ENCODE data around the gene PPP3R2. TPM values are rescaled to one million over a fixed set of nuclear protein-coding genes. Genes with fewer than 3 reads are reported as not detected.
A peak's percentile ranks its signal among the peaks of the same experiment; 100 is the strongest.

PPP3R2 gene
- total and polyA plus RNA-seq, 3 donors from 2014 or later: 18.0 to 241 (median 22.8) TPM

DNA sequence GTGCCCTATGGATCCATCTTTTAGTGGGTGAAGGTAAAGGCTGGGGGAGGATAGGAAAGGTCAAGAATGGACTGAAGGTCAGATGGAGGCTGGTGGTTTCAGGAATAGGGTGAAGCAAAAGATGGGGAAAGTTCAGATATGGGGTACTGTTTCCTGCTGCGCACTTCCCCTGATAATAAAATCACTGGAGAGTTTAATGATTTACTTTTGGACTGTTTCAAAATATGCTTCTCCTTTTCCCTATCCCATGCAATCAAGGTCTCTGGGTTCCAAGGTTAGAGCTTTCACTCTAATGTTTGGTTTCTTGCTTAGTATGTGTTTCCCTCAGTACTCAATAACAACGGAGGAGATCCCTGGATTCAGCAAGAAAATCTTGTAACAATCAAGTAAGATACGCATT lies 10.8 kb upstream of the PPP3R2 start:
- Histone ChIP-seq H3K9me3 (no peaks in the 10 kb centered on the region), H3K4me3 (no peak overlapping the region), H3K27ac (no peak overlapping the region), H3K4me1 (no peaks in the 10 kb centered on the region), H3K27me3 (no peaks in the 10 kb centered on the region), H3K36me3 (ENCODE audit: low read depth, missing control alignments) (no peaks in the 10 kb centered on the region)
- TF ChIP-seq, protein P1, sequence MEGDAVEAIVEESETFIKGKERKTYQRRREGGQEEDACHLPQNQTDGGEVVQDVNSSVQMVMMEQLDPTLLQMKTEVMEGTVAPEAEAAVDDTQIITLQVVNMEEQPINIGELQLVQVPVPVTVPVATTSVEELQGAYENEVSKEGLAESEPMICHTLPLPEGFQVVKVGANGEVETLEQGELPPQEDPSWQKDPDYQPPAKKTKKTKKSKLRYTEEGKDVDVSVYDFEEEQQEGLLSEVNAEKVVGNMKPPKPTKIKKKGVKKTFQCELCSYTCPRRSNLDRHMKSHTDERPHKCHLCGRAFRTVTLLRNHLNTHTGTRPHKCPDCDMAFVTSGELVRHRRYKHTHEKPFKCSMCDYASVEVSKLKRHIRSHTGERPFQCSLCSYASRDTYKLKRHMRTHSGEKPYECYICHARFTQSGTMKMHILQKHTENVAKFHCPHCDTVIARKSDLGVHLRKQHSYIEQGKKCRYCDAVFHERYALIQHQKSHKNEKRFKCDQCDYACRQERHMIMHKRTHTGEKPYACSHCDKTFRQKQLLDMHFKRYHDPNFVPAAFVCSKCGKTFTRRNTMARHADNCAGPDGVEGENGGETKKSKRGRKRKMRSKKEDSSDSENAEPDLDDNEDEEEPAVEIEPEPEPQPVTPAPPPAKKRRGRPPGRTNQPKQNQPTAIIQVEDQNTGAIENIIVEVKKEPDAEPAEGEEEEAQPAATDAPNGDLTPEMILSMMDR (IDR thresholded peaks at IDR 0.05): no peak
- no peak for TF ChIP-seq POLR2A (IDR thresholded peaks at IDR 0.05)
- intact Hi-C loops (cut with DNase I; ENCODE audit: low total_unique reads): no loop called here
- 85 to 91% methylated on average over 3 of the region's 3 CpGs for WGBS, 2 donors
- no peak for DNase-seq

DNA sequence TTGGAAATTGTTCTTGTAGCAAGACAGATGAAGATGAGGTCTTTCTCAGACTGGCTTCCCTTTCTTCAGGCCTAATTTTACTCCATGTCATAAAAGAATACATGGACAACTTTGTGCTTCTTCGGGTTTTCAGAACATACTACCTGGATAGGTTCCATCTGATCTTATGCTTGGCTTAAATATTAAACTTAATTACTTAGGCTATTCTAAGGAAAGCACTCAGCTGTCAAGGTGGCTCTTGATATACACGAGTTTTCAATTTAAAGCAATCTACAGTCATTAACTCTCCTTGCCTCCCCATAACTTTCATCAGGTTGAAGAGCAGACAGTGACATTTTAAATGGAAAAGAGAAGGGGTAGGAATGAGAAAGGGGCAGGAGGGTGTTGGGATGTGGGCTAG lies 9.5 kb upstream of the PPP3R2 start:
- Histone ChIP-seq H3K27ac (no peak overlapping the region), H3K4me1 (no peaks in the 10 kb centered on the region), H3K36me3 (ENCODE audit: low read depth, missing control alignments) (no peaks in the 10 kb centered on the region), H3K9me3 (no peaks in the 10 kb centered on the region), H3K27me3 (no peaks in the 10 kb centered on the region), H3K4me3 (no peak overlapping the region)
- DNase-seq: no peak
- TF ChIP-seq POLR2A (IDR thresholded peaks at IDR 0.05): no peak
- TF ChIP-seq, protein P1 (IDR thresholded peaks at IDR 0.05): no peak
- intact Hi-C loops (cut with DNase I; ENCODE audit: low total_unique reads): no loop called here
- WGBS, 2 donors: 77 to 85% methylated on average over 2 of the region's 2 CpGs

GRCh38 chr9:101601904-101602765 lies 7.4 kb upstream of the PPP3R2 start:
- H3K27ac ChIP-seq: no peak overlapping the region
- 15 to 19% methylated on average over 11 of the region's 11 CpGs for WGBS, 2 donors
- H3K4me1 ChIP-seq: no peaks in the 10 kb centered on the region
- intact Hi-C loops (cut with DNase I; ENCODE audit: low total_unique reads): no loop called here
- H3K4me3 ChIP-seq: no peak overlapping the region
- H3K27me3 ChIP-seq: no peaks in the 10 kb centered on the region
- DNase-seq: peak; percentile 29
- H3K36me3 ChIP-seq (ENCODE audit: low read depth, missing control alignments): no peaks in the 10 kb centered on the region
- TF ChIP-seq, protein P1 (IDR thresholded peaks at IDR 0.05): peak; percentile 20 to 62 (median 51)
- no peak for TF ChIP-seq POLR2A (IDR thresholded peaks at IDR 0.05)
- H3K9me3 ChIP-seq: no peaks in the 10 kb centered on the region

- Histone ChIP-seq H3K4me1 (no peaks in the 10 kb centered on the region), H3K27me3 (no peaks in the 10 kb centered on the region), H3K4me3 (no peak overlapping the region), H3K27ac (no peak overlapping the region), H3K9me3 (no peaks in the 10 kb centered on the region), H3K36me3 (ENCODE audit: low read depth, missing control alignments) (no peaks in the 10 kb centered on the region)
- no peak for DNase-seq
- WGBS, 2 donors: 80 to 90% methylated on average over 2 of the region's 2 CpGs
- no peak for TF ChIP-seq POLR2A (IDR thresholded peaks at IDR 0.05)
- TF ChIP-seq, protein P1 (IDR thresholded peaks at IDR 0.05): no peak
- intact Hi-C loops (cut with DNase I; ENCODE audit: low total_unique reads): no loop called here
Observed at GRCh38 chr9:101593345-101593744, 1.4 kb downstream of the PPP3R2 start.

GRCh38 chr9:101592788-101593187 lies 2.0 kb downstream of the PPP3R2 start:
- Histone ChIP-seq H3K27ac (no peak overlapping the region), H3K4me1 (no peaks in the 10 kb centered on the region), H3K9me3 (no peaks in the 10 kb centered on the region), H3K27me3 (no peaks in the 10 kb centered on the region), H3K4me3 (no peak overlapping the region), H3K36me3 (ENCODE audit: low read depth, missing control alignments) (no peaks in the 10 kb centered on the region)
- no peak for DNase-seq
- intact Hi-C loops (cut with DNase I; ENCODE audit: low total_unique reads): no loop called here
- TF ChIP-seq, protein P1 (IDR thresholded peaks at IDR 0.05): no peak
- no peak for TF ChIP-seq POLR2A (IDR thresholded peaks at IDR 0.05)
